ENCODE results near the gene LRRTM2.

DNA sequence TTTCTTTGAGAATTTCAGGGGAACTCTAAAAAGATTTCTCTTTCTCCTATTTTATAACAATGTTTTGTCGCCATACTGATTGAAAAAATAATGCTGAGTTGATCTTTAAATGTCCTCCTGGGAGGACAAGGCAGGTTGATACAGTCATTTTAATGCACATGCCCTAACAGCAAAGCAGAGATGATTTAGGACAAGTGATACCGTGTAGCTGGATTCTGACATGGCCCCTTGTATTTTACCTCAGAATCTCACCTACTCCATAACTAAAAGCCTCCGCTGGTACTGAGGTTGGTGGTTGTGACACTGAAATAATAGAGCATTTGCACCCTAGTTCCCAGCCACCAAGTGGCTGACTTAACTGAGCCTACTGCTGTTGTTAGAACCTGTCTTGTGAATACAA, 811 bp upstream of the LRRTM2 start:
- TF ChIP-seq ETV6 (CRISPR knock-in tag; IDR thresholded peaks at IDR 0.05) (no peak), NR1H2 (CRISPR knock-in tag; IDR thresholded peaks at IDR 0.05) (no peak), MYBL2 (CRISPR knock-in tag; IDR thresholded peaks at IDR 0.05) (no peak), JUN (CRISPR knock-in tag; IDR thresholded peaks at IDR 0.05) (no peak), TP53 (CRISPR knock-in tag; IDR thresholded peaks at IDR 0.05) (no peak), CBFB (CRISPR knock-in tag; IDR thresholded peaks at IDR 0.05; ENCODE audit: low read depth) (no peak), SMAD3 (CRISPR knock-in tag; IDR thresholded peaks at IDR 0.05; ENCODE audit: borderline replicate concordance) (no peak)
- TF ChIP-seq, protein P1, sequence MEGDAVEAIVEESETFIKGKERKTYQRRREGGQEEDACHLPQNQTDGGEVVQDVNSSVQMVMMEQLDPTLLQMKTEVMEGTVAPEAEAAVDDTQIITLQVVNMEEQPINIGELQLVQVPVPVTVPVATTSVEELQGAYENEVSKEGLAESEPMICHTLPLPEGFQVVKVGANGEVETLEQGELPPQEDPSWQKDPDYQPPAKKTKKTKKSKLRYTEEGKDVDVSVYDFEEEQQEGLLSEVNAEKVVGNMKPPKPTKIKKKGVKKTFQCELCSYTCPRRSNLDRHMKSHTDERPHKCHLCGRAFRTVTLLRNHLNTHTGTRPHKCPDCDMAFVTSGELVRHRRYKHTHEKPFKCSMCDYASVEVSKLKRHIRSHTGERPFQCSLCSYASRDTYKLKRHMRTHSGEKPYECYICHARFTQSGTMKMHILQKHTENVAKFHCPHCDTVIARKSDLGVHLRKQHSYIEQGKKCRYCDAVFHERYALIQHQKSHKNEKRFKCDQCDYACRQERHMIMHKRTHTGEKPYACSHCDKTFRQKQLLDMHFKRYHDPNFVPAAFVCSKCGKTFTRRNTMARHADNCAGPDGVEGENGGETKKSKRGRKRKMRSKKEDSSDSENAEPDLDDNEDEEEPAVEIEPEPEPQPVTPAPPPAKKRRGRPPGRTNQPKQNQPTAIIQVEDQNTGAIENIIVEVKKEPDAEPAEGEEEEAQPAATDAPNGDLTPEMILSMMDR (IDR thresholded peaks at IDR 0.05), result no peak
- TF ChIP-seq, protein P2, sequence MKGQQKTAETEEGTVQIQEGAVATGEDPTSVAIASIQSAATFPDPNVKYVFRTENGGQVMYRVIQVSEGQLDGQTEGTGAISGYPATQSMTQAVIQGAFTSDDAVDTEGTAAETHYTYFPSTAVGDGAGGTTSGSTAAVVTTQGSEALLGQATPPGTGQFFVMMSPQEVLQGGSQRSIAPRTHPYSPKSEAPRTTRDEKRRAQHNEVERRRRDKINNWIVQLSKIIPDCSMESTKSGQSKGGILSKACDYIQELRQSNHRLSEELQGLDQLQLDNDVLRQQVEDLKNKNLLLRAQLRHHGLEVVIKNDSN (CRISPR knock-in tag; IDR thresholded peaks at IDR 0.05), result no peak
- TF ChIP-seq, protein P3, sequence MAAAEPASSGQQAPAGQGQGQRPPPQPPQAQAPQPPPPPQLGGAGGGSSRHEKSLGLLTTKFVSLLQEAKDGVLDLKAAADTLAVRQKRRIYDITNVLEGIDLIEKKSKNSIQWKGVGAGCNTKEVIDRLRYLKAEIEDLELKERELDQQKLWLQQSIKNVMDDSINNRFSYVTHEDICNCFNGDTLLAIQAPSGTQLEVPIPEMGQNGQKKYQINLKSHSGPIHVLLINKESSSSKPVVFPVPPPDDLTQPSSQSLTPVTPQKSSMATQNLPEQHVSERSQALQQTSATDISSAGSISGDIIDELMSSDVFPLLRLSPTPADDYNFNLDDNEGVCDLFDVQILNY (CRISPR knock-in tag; IDR thresholded peaks at IDR 0.05), result no peak
- TF ChIP-seq, protein P4, sequence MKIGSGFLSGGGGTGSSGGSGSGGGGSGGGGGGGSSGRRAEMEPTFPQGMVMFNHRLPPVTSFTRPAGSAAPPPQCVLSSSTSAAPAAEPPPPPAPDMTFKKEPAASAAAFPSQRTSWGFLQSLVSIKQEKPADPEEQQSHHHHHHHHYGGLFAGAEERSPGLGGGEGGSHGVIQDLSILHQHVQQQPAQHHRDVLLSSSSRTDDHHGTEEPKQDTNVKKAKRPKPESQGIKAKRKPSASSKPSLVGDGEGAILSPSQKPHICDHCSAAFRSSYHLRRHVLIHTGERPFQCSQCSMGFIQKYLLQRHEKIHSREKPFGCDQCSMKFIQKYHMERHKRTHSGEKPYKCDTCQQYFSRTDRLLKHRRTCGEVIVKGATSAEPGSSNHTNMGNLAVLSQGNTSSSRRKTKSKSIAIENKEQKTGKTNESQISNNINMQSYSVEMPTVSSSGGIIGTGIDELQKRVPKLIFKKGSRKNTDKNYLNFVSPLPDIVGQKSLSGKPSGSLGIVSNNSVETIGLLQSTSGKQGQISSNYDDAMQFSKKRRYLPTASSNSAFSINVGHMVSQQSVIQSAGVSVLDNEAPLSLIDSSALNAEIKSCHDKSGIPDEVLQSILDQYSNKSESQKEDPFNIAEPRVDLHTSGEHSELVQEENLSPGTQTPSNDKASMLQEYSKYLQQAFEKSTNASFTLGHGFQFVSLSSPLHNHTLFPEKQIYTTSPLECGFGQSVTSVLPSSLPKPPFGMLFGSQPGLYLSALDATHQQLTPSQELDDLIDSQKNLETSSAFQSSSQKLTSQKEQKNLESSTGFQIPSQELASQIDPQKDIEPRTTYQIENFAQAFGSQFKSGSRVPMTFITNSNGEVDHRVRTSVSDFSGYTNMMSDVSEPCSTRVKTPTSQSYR (CRISPR knock-in tag; IDR thresholded peaks at IDR 0.05), result no peak
- TF ChIP-seq, protein P5, sequence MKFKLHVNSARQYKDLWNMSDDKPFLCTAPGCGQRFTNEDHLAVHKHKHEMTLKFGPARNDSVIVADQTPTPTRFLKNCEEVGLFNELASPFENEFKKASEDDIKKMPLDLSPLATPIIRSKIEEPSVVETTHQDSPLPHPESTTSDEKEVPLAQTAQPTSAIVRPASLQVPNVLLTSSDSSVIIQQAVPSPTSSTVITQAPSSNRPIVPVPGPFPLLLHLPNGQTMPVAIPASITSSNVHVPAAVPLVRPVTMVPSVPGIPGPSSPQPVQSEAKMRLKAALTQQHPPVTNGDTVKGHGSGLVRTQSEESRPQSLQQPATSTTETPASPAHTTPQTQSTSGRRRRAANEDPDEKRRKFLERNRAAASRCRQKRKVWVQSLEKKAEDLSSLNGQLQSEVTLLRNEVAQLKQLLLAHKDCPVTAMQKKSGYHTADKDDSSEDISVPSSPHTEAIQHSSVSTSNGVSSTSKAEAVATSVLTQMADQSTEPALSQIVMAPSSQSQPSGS (CRISPR knock-in tag; IDR thresholded peaks at IDR 0.05; ENCODE audit: borderline replicate concordance, low read depth), result no peak
- TF ChIP-seq, protein P6, sequence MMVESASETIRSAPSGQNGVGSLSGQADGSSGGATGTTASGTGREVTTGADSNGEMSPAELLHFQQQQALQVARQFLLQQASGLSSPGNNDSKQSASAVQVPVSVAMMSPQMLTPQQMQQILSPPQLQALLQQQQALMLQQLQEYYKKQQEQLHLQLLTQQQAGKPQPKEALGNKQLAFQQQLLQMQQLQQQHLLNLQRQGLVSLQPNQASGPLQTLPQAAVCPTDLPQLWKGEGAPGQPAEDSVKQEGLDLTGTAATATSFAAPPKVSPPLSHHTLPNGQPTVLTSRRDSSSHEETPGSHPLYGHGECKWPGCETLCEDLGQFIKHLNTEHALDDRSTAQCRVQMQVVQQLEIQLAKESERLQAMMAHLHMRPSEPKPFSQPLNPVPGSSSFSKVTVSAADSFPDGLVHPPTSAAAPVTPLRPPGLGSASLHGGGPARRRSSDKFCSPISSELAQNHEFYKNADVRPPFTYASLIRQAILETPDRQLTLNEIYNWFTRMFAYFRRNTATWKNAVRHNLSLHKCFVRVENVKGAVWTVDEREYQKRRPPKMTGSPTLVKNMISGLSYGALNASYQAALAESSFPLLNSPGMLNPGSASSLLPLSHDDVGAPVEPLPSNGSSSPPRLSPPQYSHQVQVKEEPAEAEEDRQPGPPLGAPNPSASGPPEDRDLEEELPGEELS (CRISPR knock-in tag; IDR thresholded peaks at IDR 0.05), result no peak
- TF ChIP-seq, protein P7, sequence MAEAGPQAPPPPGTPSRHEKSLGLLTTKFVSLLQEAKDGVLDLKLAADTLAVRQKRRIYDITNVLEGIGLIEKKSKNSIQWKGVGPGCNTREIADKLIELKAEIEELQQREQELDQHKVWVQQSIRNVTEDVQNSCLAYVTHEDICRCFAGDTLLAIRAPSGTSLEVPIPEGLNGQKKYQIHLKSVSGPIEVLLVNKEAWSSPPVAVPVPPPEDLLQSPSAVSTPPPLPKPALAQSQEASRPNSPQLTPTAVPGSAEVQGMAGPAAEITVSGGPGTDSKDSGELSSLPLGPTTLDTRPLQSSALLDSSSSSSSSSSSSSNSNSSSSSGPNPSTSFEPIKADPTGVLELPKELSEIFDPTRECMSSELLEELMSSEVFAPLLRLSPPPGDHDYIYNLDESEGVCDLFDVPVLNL (CRISPR knock-in tag; IDR thresholded peaks at IDR 0.05; ENCODE audit: borderline replicate concordance, low read depth), result no peak
